T-helper 2 cell treated with Interferon-gamma antibody and Interleukin-4, amounts not matched to agents 5 μg/mL and 100 μg/mL, for 36 hours (primary cell): ENCODE results near the gene VMO1.
"Not testable (repeated sequence)": the region's sequence is repeated elsewhere in the genome, so short reads cannot be mapped to it uniquely, and the experiment has no call there.

ENCODE experiments used
- DNase-seq: peaks from one replicate; pipeline ENCODE4 v3.0.0; 2021; ENCODE audit warnings: low spot score
- H3K27ac Mint-ChIP-seq: one replicate; pipeline ENCODE4 v1.8.0; 2021; ENCODE audit warnings: mild to moderate bottlenecking, mixed read lengths
- H3K27me3 Mint-ChIP-seq: one replicate; pipeline ENCODE4 v1.8.0; 2021; ENCODE audit warnings: low read depth, mixed read lengths
- H3K36me3 Mint-ChIP-seq: one replicate; pipeline ENCODE4 v1.8.0; 2021; ENCODE audit warnings: low read depth, mixed read lengths
- H3K4me1 Mint-ChIP-seq: one replicate; pipeline ENCODE4 v1.8.0; 2021; ENCODE audit warnings: low read depth, mixed read lengths
- H3K4me3 Mint-ChIP-seq: one replicate; pipeline ENCODE4 v1.8.0; 2022; ENCODE audit warnings: mild to moderate bottlenecking, moderate library complexity, mixed read lengths
- H3K9me3 Mint-ChIP-seq: one replicate; pipeline ENCODE4 v1.8.0; 2021; ENCODE audit warnings: mixed read lengths

The VMO1 gene, protein sequence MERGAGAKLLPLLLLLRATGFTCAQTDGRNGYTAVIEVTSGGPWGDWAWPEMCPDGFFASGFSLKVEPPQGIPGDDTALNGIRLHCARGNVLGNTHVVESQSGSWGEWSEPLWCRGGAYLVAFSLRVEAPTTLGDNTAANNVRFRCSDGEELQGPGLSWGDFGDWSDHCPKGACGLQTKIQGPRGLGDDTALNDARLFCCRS

DNA sequence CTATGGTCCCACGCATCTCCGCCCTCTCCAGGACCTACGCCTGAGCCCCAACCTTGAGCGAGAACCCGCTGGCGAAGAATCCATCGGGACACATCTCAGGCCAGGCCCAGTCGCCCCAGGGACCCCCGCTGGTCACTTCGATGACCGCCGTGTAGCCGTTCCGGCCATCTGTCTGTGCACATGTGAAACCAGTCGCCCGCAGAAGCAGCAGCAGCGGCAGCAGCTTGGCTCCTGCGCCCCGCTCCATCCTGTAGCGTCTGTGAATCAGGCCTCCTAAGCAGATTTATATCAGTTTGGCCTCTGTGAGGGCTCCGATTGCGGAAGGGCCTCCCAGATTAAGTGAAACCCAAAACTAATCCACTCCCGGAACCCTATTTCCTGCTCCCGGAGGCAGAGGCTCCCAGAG, at the start of gene VMO1:
TSS of gene VMO1 (minus strand) at position 259 of the 406 bp plus-strand sequence. CDS start at position 247, 12 bp downstream.
- DNase-seq: no peak
- H3K27ac Mint-ChIP-seq: no peak within 1 kb of the TSS
- H3K4me3 Mint-ChIP-seq: peak within 1 kb of the TSS; percentile 34
- H3K27me3 Mint-ChIP-seq: peaks cover 62% of the 10 kb centered on the region
- peaks cover 3% of the 10 kb centered on the region for H3K36me3 Mint-ChIP-seq
- H3K4me1 Mint-ChIP-seq: peaks cover 22% of the 10 kb centered on the region
- no peaks in the 10 kb centered on the region for H3K9me3 Mint-ChIP-seq

DNA sequence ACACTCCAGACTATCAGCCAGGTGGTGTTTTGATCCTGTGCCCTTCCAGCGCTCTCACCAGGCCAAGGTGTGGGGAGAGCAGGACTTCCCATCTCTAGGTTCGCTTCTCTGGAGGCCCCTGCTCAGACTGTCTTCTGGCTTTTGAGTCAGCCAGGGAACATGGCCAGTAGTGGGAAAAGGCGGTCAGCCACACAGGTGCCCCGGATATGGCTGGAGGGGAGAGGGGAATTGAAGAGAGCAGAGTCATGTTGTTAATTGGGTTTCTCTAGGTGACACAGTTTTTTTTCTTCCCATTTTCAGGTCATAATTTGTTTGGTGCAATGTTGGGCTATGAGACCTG, 48.5 kb upstream of the VMO1 start:
- peaks cover 39% of the 10 kb centered on the region for H3K4me1 Mint-ChIP-seq

DNA sequence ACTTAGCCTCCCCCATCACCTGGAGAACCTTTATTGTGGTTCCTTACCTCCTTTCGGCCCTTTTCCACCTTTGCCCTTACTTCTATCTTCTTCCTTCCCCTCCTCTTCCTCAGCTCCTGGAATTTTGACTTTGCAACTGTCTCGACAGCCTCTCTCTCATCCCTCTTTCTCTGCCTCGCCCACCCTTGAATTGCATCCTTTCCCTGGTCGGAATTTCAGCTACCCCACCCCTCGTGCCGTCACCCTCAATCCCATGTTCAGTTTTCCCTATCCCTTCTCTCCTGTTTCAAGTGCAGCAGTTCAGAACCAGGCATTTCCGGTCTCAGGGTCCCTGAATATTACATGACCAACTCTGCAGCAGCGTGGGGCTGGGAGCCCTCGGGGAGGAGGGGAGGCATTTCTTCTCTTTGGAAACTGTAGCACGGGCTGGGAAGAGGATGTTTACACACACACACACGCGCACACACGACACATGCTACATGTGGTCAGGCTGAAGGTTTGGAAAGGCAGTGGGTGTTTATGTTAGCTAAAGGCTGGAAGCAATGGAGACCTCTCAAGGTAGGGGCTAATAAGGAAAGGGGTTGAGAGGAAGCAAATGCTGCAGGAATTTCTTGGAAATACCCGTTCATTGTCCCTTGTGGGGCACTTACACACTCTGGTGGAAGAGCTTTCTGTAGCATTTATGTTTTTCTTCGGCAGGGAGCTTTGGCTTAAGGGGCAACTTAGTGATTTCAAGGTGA, 47.9 kb upstream of the VMO1 start:
- Mint-ChIP-seq H3K4me3 (peak overlapping the region; percentile 95), H3K27ac (peak overlapping the region; percentile 70), H3K36me3 (peaks cover 7% of the 10 kb centered on the region), H3K27me3 (no peaks in the 10 kb centered on the region), H3K4me1 (peaks cover 33% of the 10 kb centered on the region), H3K9me3 (no peaks in the 10 kb centered on the region)
- no peak for DNase-seq

More for the DNA sequence above, 48.5 kb upstream of the VMO1 start:
- peak overlapping the region; percentile 70 for H3K27ac Mint-ChIP-seq
- no peak for DNase-seq
- no peaks in the 10 kb centered on the region for H3K27me3 Mint-ChIP-seq
- no peaks in the 10 kb centered on the region for H3K9me3 Mint-ChIP-seq
- peaks cover 11% of the 10 kb centered on the region for H3K36me3 Mint-ChIP-seq
- peak overlapping the region; percentile 95 for H3K4me3 Mint-ChIP-seq

DNA sequence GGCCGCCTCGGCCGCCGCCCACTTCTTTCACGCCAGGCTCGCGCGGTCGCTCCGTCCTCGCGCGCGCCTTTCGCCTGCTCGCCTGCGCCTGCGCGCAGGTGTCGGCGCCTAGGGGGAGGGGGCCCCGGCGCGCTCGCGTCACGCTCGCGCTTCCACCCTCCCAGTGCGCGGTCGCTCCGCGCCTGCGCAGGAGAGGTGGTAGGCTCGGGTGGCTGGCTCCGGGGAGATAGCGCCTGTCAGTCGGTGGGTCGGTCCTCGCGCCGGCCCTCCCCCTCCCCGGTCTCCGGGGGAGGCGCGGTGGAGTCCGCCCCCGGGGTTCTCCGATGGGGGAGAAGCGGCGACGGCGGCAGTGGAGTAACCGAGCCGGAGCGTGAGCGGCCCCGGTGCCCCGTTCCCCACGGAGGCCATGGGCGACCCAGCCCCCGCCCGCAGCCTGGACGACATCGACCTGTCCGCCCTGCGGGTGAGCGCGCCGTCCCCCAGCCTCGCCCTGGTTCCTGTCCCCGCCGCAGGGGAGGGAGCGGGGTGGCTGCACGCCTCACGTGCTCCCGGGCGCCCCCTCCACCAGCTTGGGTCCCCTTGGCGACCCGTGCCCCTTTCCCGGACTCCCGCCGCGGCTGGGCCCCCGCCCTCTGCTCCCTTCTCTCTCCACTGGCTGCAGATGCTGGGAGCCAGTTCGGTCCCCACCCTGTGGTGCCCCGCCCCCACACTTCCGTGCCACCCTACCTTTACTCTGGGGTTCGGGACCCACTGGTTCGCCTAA, 47.2 kb upstream of the VMO1 start, which contains the start of gene MINK1:
TSS of gene MINK1 (plus strand) at position 163 of the 763 bp plus-strand sequence. CDS start at position 407, 244 bp downstream.
- Mint-ChIP-seq H3K4me3 (peak within 1 kb of the TSS; percentile 95), H3K27ac (peak within 1 kb of the TSS; percentile 90), H3K4me1 (peaks cover 33% of the 10 kb centered on the region)

DNA sequence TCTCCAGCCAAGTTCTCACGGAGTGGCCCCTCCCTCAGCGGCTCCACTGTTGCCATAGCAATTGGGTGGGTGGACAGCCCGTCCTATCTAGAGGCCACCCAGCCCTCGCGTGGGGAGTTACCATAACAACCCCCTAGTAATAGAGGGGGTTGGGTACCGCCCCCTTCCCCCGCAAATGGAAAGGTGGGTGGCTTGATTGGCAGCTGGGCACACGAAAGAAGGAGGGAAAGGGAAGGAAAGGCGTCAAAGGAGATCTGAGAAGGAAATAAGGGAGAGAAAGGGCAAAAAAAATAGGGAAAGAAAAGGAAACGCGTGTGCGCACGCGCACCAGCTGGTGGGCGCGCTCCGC, 46.6 kb upstream of the VMO1 start:
- H3K36me3 Mint-ChIP-seq, DNase-seq, H3K27me3 Mint-ChIP-seq, H3K9me3 Mint-ChIP-seq: not testable (repeated sequence)
- peak overlapping the region; percentile 86 for H3K4me3 Mint-ChIP-seq
- H3K27ac Mint-ChIP-seq: peak overlapping the region; percentile 90
- H3K4me1 Mint-ChIP-seq: peaks cover 30% of the 10 kb centered on the region

More for the DNA sequence above, 47.2 kb upstream of the VMO1 start, which contains the start of gene MINK1:
- Mint-ChIP-seq H3K36me3 (peaks cover 6% of the 10 kb centered on the region), H3K9me3 (no peaks in the 10 kb centered on the region), H3K27me3 (peaks cover 3% of the 10 kb centered on the region)
- peak; percentile 88 for DNase-seq

DNA sequence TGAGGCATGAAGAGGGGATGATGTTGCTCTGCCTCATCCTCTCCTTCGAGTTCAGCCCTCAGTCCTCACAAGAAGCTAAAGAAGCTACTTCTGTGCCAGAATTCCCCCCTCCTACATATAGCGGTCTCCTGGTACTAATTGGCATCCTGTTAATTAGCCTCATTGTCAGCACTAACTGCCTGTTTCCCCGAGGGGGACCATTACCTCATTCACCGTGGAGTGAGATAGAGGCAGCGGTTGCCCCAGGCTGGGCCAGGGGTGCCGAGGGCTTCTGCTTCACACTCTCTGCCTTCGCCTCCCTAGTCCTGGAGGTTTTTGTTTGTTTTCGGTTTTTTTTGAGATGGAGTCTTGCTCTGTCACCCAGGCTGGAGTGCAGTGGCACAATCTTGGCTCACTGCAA, 41.2 kb upstream of the VMO1 start:
- no peaks in the 10 kb centered on the region for H3K36me3 Mint-ChIP-seq
- H3K27me3 Mint-ChIP-seq: peaks cover 3% of the 10 kb centered on the region
- no peak overlapping the region for H3K4me3 Mint-ChIP-seq
- H3K4me1 Mint-ChIP-seq: no peaks in the 10 kb centered on the region
- DNase-seq: no peak
- no peak overlapping the region for H3K27ac Mint-ChIP-seq
- no peaks in the 10 kb centered on the region for H3K9me3 Mint-ChIP-seq

DNA sequence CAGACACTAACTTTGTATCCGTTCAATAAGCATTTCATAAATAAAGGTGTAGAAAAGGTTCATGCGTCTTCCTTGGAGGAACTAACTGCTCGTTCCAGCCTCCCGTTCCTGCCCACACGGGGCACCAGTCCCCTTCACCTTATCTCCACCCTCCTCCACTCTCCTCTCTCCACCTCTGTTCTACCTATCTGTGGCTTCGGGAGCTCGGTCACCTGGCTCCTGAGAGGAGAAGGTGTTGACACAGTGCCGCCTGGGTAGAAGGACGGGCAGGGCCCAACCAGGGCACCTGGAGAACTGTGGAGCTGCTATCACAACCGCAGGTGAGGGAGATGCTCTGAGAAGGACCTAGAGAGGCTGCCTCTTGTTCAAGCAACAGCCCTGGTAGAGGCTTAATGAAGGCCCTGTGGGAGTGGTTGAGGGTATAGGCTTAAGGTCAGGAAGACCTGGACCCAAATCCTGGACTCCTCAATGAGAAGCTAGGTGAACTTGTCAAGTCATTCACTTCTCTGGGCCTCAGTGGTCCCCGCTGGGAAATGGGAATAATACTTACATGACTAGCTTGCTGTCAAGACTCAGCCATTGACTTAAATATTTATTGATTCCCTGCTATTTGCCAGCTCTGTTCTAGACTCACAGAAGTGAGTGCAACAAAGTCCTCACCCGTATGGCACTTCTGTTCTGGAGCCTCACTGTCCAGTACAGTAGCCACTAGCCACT, 37.4 kb upstream of the VMO1 start:
- Mint-ChIP-seq H3K27me3 (peaks cover under 1% of the 10 kb centered on the region), H3K36me3 (no peaks in the 10 kb centered on the region), H3K4me3 (no peak overlapping the region), H3K27ac (no peak overlapping the region), H3K4me1 (no peaks in the 10 kb centered on the region), H3K9me3 (no peaks in the 10 kb centered on the region)
- no peak for DNase-seq

DNA sequence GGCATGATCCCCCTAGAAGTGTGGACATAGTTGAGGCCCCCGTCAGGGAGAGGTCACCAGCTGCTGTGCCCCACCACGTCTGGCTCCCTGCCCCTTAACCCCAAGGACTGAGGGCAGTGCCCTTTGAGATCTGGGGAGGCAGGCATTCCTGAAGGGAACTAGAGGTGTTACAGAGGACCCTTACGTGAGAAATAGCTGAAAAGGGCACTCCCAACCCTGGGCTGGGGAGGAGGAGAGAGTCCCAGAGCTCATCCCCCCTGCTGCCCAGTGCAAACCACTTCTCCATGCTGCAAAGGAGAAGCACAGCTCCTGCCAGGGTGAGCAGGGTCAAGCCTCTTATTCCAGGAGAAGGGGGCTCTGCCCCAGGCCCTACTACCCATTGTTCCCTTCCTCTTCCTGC, 36.7 kb upstream of the VMO1 start:
- H3K36me3 Mint-ChIP-seq: no peaks in the 10 kb centered on the region
- no peaks in the 10 kb centered on the region for H3K9me3 Mint-ChIP-seq
- H3K4me3 Mint-ChIP-seq: no peak overlapping the region
- no peaks in the 10 kb centered on the region for H3K27me3 Mint-ChIP-seq
- no peak overlapping the region for H3K27ac Mint-ChIP-seq
- H3K4me1 Mint-ChIP-seq: no peaks in the 10 kb centered on the region
- no peak for DNase-seq

DNA sequence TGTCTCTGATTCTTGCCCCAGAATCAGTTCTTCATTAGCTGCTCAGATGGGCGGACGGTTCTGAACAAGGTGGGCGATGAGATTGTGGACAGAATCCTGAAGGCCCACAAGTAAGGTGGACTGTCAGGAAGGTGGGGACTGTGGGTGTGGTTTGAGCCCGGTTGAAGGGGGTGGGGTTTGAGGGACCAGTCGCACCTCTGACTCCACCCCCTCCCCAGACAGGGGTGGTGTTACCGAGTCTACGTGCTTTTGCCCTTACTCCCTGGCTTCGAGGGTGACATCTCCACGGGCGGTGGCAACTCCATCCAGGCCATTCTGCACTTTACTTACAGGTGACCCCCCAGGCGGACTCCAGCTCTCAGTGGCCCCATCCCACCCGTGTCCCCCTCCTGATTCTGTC, 32.1 kb upstream of the VMO1 start:
- Mint-ChIP-seq H3K27ac (no peak overlapping the region), H3K36me3 (no peaks in the 10 kb centered on the region), H3K4me3 (no peak overlapping the region), H3K27me3 (no peaks in the 10 kb centered on the region), H3K4me1 (no peaks in the 10 kb centered on the region), H3K9me3 (no peaks in the 10 kb centered on the region)
- DNase-seq: no peak

DNA sequence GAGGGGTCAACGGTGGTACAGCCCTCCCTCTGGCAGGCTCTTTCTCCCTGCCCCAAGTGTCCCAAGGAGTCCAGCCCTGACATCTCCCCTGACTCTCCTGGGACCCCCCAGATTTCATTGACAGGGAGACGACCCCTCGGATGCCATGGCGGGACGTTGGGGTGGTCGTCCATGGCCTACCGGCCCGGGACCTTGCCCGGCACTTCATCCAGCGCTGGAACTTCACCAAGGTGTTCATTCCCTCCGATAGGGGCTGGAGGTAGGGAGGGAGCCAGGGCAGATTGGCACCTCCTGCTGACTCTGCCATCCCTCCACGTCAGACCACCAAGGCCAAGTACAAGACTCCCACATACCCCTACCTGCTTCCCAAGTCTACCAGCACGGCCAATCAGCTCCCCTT, 30.7 kb upstream of the VMO1 start:
- no peaks in the 10 kb centered on the region for H3K4me1 Mint-ChIP-seq
- H3K4me3 Mint-ChIP-seq: no peak overlapping the region
- H3K27ac Mint-ChIP-seq: no peak overlapping the region
- no peak for DNase-seq
- H3K27me3 Mint-ChIP-seq: no peaks in the 10 kb centered on the region
- no peaks in the 10 kb centered on the region for H3K9me3 Mint-ChIP-seq
- no peaks in the 10 kb centered on the region for H3K36me3 Mint-ChIP-seq

DNA sequence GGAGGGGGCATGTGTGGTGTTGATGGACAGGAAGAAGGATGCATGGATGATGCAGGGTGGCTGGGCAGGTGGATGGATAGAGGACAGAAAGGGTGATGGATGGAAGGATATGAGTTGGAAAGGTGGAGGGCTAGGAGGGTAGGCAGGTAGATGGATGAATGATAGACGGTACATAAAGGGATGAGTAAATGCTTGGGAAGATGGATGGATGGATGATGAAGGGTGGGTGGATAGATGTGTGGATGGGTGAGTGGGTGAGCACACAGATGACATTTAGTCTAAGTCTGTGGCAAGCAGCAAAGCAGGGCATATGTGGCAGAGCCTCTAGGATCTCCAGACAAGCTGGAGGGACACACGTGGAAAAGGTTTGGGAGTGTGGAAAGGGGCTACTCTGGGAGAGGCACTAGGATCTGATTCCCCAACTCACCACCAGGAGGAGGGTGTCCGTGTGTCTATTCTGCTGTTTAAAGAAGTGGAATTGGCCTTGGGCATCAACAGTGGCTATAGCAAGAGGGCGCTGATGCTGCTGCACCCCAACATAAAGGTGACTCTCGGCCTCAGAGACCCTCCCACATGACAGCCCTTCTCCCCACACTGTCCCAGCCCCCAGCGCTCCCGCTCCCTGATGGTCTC, 29.0 kb upstream of the VMO1 start:
- Mint-ChIP-seq H3K9me3 (no peaks in the 10 kb centered on the region), H3K4me3 (no peak overlapping the region), H3K27ac (no peak overlapping the region), H3K4me1 (peaks cover 2% of the 10 kb centered on the region), H3K27me3 (no peaks in the 10 kb centered on the region), H3K36me3 (peaks cover 3% of the 10 kb centered on the region)
- DNase-seq: no peak

DNA sequence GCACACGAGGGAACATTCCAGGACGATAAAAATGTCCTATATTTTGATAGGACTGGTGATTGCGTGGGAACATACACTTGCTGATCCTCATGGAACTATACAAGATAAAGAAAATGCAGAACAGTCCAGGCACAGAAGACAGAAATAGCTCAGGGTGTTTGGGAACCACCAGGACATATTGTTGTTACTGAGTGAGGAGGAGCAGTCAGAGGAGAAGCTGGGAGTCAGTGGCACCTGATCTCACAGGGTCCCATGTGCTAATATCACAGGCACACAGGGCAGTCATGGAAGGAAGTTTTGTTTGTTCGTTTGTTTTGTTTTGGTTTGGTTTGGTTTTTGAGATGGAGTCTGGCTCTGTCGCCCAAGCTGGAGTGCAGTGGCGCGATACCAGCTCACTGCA, 26.5 kb upstream of the VMO1 start:
- peaks cover 2% of the 10 kb centered on the region for H3K4me1 Mint-ChIP-seq
- no peak overlapping the region for H3K4me3 Mint-ChIP-seq
- H3K27me3 Mint-ChIP-seq: no peaks in the 10 kb centered on the region
- no peak overlapping the region for H3K27ac Mint-ChIP-seq
- no peak for DNase-seq
- H3K36me3 Mint-ChIP-seq: peaks cover 6% of the 10 kb centered on the region
- H3K9me3 Mint-ChIP-seq: no peaks in the 10 kb centered on the region

DNA sequence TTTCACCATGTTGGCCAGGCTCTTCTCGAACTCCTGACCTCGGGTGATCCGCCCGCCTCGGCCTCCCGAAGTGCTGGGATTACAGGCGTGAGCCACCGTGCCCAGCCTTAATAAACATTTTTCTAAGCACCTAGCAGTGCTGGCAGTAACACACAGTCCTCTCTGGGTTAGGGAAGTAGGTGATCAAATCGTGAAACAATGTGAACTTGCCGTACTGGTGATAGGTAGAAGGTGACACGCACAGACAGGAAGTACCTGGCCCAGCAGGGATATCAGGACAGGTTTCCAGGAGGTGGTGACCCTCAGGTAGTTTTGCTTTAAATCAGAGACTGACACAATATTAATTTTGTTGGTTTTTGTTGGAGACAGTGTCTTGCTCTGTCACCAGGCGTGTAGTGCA, 25.3 kb upstream of the VMO1 start:
- no peaks in the 10 kb centered on the region for H3K9me3 Mint-ChIP-seq
- DNase-seq: no peak
- no peak overlapping the region for H3K27ac Mint-ChIP-seq
- H3K27me3 Mint-ChIP-seq: no peaks in the 10 kb centered on the region
- no peak overlapping the region for H3K4me3 Mint-ChIP-seq
- peaks cover 6% of the 10 kb centered on the region for H3K36me3 Mint-ChIP-seq
- peaks cover 2% of the 10 kb centered on the region for H3K4me1 Mint-ChIP-seq
